HepG2 (cell line): ENCODE data around the gene CCDC160. TPM values are rescaled to one million over a fixed set of nuclear protein-coding genes. Genes with fewer than 3 reads are reported as not detected.

ENCODE experiments used
- ATAC-seq: fragments of 200-7000 bp; cut with Tn5 transposase; 3 replicates; pipeline ENCODE4 v1.9.1; 2020; ENCODE audit warnings: mild to moderate bottlenecking, moderate library complexity
- BruUV-seq: library from RNA; stranded (reverse); fragments of 400-500 nt; replicated peaks from 2 replicates; lab custom pipeline; 2021; lab: Mats Ljungman, UMichigan
- CTCF ChIA-PET: fragments of 300-600 bp; formaldehyde crosslinking; extraction: SDS; loops from one replicate; lab custom pipeline; 2021; ENCODE audit warnings: low total read pairs, inconsistent platforms, low intra/inter-chr PET ratio; lab: Yijun Ruan, JAX
- POLR2A ChIA-PET: fragments of 350-600 bp; sonication (Branson Sonifier 250); formaldehyde crosslinking; loops from one replicate; lab custom pipeline; 2020; ENCODE audit warnings: antibody characterized with exemption, inconsistent platforms; lab: Yijun Ruan, JAX
- DNase-seq: peaks from one replicate; pipeline ENCODE4 v3.0.0-alpha.2; 2015; ENCODE audit warnings: low spot score
- FAIRE-seq: peaks from 3 replicates; lab custom pipeline; 2011; peaks lifted over from hg19 to GRCh38; lab: Jason Lieb, UNC
- H2AFZ ChIP-seq: one replicate; pipeline ENCODE4 v1.6.1; 2011; ENCODE audit warnings: low read length, inconsistent platforms
- H3K27ac ChIP-seq: fragments of 300-600 bp; 3 replicates; pipeline ENCODE4 v1.8.0; 2011; ENCODE audit warnings: mixed run types, mild to moderate bottlenecking, mixed read lengths, low read length, inconsistent platforms; ENCODE audit not compliant: insufficient read depth; ENCODE audit errors: extremely low read length
- H3K27me3 ChIP-seq, 2 experiments: fragments of 200-600 bp in 1 of 2; 2 replicates in 1 of 2; 3 replicates in 1 of 2; pipeline versions ENCODE4 v1.6.0 to v1.8.0; 2011; ENCODE audit warnings: low read length in 2 of 2, mild to moderate bottlenecking in 2 of 2, moderate library complexity in 2 of 2, inconsistent platforms in 1 of 2; ENCODE audit not compliant: insufficient read depth in 2 of 2, control insufficient read depth in 1 of 2
- H3K36me3 ChIP-seq, 2 experiments: fragments of 200-600 bp in 1 of 2; replicated peaks in 1 of 2; 2 replicates in 1 of 2; 3 replicates in 1 of 2; pipeline versions ENCODE4 v1.5.1 to v1.8.0; 2011; ENCODE audit warnings: low read length in 2 of 2, inconsistent platforms in 1 of 2; ENCODE audit not compliant: insufficient read depth in 2 of 2, control insufficient read depth in 1 of 2
- H3K4me1 ChIP-seq: 2 replicates; pipeline ENCODE4 v1.5.1; 2012; ENCODE audit warnings: low read length, inconsistent platforms; ENCODE audit not compliant: insufficient read depth
- H3K4me2 ChIP-seq: 2 replicates; pipeline ENCODE4 v1.6.0; 2011; ENCODE audit warnings: low read depth, low read length, inconsistent platforms
- H3K4me3 ChIP-seq, 3 experiments: fragments of 200-600 bp in 1 of 3; sonication (generic), shearing (Covaris generic) in 1 of 3; replicated peaks in 1 of 3; 2 replicates each; pipeline ENCODE4 v1.5.1; 2011 to 2016; ENCODE audit warnings: low read length in 3 of 3, inconsistent platforms in 2 of 3, low read depth in 2 of 3, mild to moderate bottlenecking in 2 of 3, control low read depth in 1 of 3, mixed read lengths in 1 of 3; ENCODE audit not compliant: insufficient read depth in 1 of 3
- H3K79me2 ChIP-seq: one replicate; pipeline ENCODE4 v1.6.1; 2011; ENCODE audit warnings: low read length, inconsistent platforms; ENCODE audit not compliant: insufficient read depth
- H3K9ac ChIP-seq: 2 replicates; pipeline ENCODE4 v1.6.0; 2011; ENCODE audit warnings: mild to moderate bottlenecking, low read depth, low read length, inconsistent platforms; ENCODE audit not compliant: insufficient read depth
- H3K9me3 ChIP-seq: 2 replicates; pipeline ENCODE4 v1.5.1; 2012; ENCODE audit warnings: mild to moderate bottlenecking, low read length
- H4K20me1 ChIP-seq: 2 replicates; pipeline ENCODE4 v1.6.0; 2011; ENCODE audit warnings: inconsistent platforms, mild to moderate bottlenecking, low read length, moderate library complexity; ENCODE audit not compliant: insufficient read depth
- ATF7 ChIP-seq, 2 experiments: fragments of 450-650 bp in 1 of 2; sonication (generic) in 1 of 2; formaldehyde crosslinking in 1 of 2; IDR thresholded peaks; 2 replicates each; pipeline versions ENCODE4 v1.4.0 to v1.6.1; 2016 to 2020; ENCODE audit warnings: antibody characterized with exemption in 1 of 2, mild to moderate bottlenecking in 1 of 2, missing genetic modification reagents in 1 of 2
- BRCA1 ChIP-seq: sonication (generic); formaldehyde crosslinking; IDR thresholded peaks from 2 replicates; pipeline ENCODE4 v1.4.0; 2020; ENCODE audit warnings: missing genetic modification reagents
- CREB1 ChIP-seq, 2 experiments: fragments of 450-650 bp in 1 of 2; IDR thresholded peaks; 2 replicates each; pipeline ENCODE4 v1.6.1; 2016 to 2017; ENCODE audit warnings: control low read depth in 1 of 2, mild to moderate bottlenecking in 1 of 2, missing compliant biosample characterization in 1 of 2, missing genetic modification characterization in 1 of 2
- GPBP1L1 ChIP-seq: sonication (generic); formaldehyde crosslinking; IDR thresholded peaks from 2 replicates; pipeline ENCODE4 v1.5.0; 2020; ENCODE audit warnings: mild to moderate bottlenecking, missing genetic modification reagents
- POGK ChIP-seq: sonication (generic); formaldehyde crosslinking; conservative IDR thresholded peaks from 2 replicates; pipeline ENCODE4 v1.8.0; 2022; ENCODE audit warnings: mild to moderate bottlenecking, moderate library complexity, missing genetic modification reagents
- SPEN ChIP-seq: sonication (generic); formaldehyde crosslinking; IDR thresholded peaks from 2 replicates; pipeline ENCODE4 v1.5.1; 2020; ENCODE audit warnings: low read depth, mild to moderate bottlenecking, missing genetic modification reagents
- ZFP62 ChIP-seq: sonication (generic); formaldehyde crosslinking; IDR thresholded peaks from 2 replicates; pipeline ENCODE4 v1.4.0; 2020; ENCODE audit warnings: missing genetic modification reagents
- in situ Hi-C: cut with HindIII; loops from 2 replicates; pipeline ENCODE4 v1.10.0; 2017; ENCODE audit warnings: low pct_unique_long_range_greater_than_20kb; ENCODE audit not compliant: extremely low pct_ligation_motif_present
- intact Hi-C: fragments of 100-400 bp; cut with micrococcal nuclease; formaldehyde crosslinking; loops from one replicate; pipeline ENCODE4 v1.10.0; 2022; ENCODE audit not compliant: unreplicated experiment
- polyA plus RNA-seq, 8 experiments: library from polyadenylated mRNA; depleted of rRNA in 3 of 8; stranded (reverse) in 7 of 8; unstranded in 1 of 8; fragments of >200 nt; fragmentation: Illumina TruSeq in 4 of 8; extraction: Trizol in 4 of 8; gene quantifications; 2 replicates each; pipeline versions ENCODE4 v1.2.1 to v1.2.3, GENCODE V29; 2011 to 2016; ENCODE audit warnings: low read depth in 4 of 8, missing spikeins in 1 of 8, mixed read lengths in 1 of 8; ENCODE audit not compliant: insufficient read depth in 1 of 8
- total RNA-seq, 5 experiments: library from RNA; depleted of rRNA; stranded (reverse); fragments of >200 nt; fragmentation: Illumina TruSeq; extraction: Trizol; gene quantifications; 2 replicates each; pipeline ENCODE4 v1.2.3, GENCODE V29; 2016; ENCODE audit warnings: low read depth in 1 of 5

Gene CCDC160
- total and polyA plus RNA-seq, 2 of the 13 experiments (the other 11 are each of a cell fraction or from before 2014, with no cell fraction given), result not detected

GRCh38 chrX:134254511-134254910 is 17.5 kb downstream of the CCDC160 start:
- H4K20me1 ChIP-seq, result no peaks in the 10 kb centered on the region
- H2AFZ ChIP-seq, result no peak overlapping the region
- no peak for FAIRE-seq
- TF ChIP-seq GPBP1L1 (CRISPR knock-in tag), result no peak
- TF ChIP-seq ZFP62 (CRISPR knock-in tag), result no peak
- no peak for TF ChIP-seq CREB1 (IDR thresholded peaks at IDR 0.05)
- no peak for TF ChIP-seq CREB1 (CRISPR knock-in tag; IDR thresholded peaks at IDR 0.05)
- TF ChIP-seq BRCA1 (CRISPR knock-in tag), result no peak
- no peak for TF ChIP-seq SPEN
- no peak for TF ChIP-seq ATF7 (IDR thresholded peaks at IDR 0.05)
- no peak for TF ChIP-seq ATF7 (CRISPR knock-in tag; IDR thresholded peaks at IDR 0.05)
- TF ChIP-seq POGK (CRISPR knock-in tag), result no peak
- no peaks in the 10 kb centered on the region for H3K36me3 ChIP-seq
- H3K79me2 ChIP-seq, result no peaks in the 10 kb centered on the region
- no peaks in the 10 kb centered on the region for H3K27me3 ChIP-seq
- no peak overlapping the region for H3K9ac ChIP-seq
- CTCF ChIA-PET, result no interaction called here
- no peak overlapping the region for H3K27ac ChIP-seq
- H3K4me3 ChIP-seq, result no peak overlapping the region
- ATAC-seq, result no peak
- no peaks in the 10 kb centered on the region for H3K9me3 ChIP-seq
- in situ Hi-C loops (no loop called here), intact Hi-C loops (no loop called here)
- POLR2A ChIA-PET, result no interaction called here
- no peak overlapping the region for H3K4me2 ChIP-seq
- no TSS peak for BruUV-seq
- no peaks in the 10 kb centered on the region for H3K4me1 ChIP-seq
- DNase-seq, result no peak
